GM15510 (cell line): ENCODE data around the gene RHOC.
A peak's percentile ranks its signal among the peaks of the same experiment; 100 is the strongest.

Source experiments
- POLR2A ChIP-seq: IDR thresholded peaks from 3 replicates; pipeline ENCODE4 v1.6.1; 2011; ENCODE audit warnings: borderline replicate concordance; ENCODE audit not compliant: insufficient read length; ENCODE audit errors: extremely low read depth

The RHOC gene

GRCh38 chr1:112676543-112676942 lies 30.4 kb downstream of the RHOC start:
- no peak for TF ChIP-seq POLR2A

GRCh38 chr1:112675728-112676381 lies 31.1 kb downstream of the RHOC start:
- TF ChIP-seq POLR2A: no peak

DNA sequence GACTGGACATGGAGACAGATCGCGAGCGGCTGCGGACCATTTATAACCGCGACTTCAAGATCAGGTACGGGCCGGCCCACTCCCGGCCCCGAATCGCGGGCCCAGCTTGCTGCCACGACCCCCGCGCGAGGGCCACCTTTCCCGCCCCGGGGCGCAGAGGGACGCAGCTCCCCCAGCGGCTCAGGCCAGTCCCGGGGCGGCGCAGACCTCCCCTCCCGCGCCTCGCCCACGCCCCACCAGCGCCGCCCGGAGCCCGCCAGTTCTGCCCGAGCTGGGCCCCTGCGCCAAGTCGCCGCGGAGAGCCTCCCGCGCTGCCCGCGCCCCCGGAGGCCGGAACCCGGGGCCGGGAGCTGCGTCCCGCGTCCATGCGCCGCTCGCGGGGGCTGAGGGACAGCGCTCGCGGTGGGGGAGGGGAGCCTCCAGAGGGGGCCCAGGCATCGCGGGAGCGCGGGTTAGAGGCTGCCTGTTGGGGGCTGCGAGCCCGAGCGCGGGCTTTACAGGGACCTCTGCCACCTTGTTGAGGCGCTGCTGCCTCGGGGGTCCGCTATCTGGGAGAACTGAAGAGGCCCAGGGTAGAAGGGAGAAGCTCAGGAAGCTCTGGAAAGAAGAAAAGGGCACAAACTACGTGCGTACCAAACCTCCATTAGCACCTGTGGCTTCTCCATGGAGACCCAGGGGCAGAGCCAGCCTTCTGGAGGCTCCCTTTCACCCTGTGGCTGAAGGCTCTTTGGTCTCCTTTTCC lies 31.8 kb downstream of the RHOC start:
- peak; percentile 50 for TF ChIP-seq POLR2A

- TF ChIP-seq POLR2A: no peak
Measured at GRCh38 chr1:112674440-112674985, 32.4 kb downstream of the RHOC start, which contains the start of gene MOV10. MOV10 (plus strand) TSS chr1:112674659; CDS start chr1:112674913, 254 bp downstream.

DNA sequence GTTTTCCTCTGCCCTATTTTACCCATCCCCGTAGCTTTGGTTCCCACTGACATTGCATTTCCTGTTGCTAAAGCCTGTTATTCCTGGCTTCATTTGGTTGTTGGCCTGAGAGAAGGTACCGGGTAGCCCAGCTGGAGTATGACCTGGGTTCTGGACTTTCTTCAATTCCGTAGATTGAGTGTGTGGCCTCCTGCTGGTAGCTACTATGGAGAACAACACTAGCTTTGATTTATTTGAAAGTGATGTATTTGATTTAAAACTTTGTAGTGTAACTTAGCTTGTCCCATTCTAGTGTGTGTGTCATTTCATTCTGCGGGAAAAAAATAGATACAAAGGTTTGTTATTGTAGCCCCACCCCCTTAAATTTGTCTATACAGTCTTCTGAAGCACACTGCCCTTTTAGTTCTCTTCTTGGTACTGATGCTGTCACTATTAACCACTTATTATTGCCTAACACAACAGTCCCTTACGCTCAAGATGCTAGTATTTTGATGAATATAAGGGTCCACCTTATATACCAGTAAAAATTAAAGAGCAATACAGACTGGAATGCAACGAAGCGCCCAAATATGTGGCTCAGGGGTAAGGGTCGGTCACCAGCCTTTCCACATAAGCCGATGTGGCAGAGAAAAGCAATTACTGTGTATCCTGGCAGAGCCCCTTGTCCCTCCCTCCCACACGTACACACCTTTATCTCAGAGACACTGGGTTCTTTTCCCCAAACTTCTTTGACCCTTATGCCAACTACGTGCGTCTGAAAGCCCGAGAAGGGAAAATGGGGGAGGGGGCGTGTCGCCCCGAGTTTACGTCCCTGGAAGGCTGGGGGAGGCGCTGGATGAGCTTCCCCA lies 33.1 kb downstream of the RHOC start:
- no peak for TF ChIP-seq POLR2A

GRCh38 chr1:112672842-112673241 lies 34.1 kb downstream of the RHOC start:
- TF ChIP-seq POLR2A: no peak

GRCh38 chr1:112672009-112672408 lies 34.9 kb downstream of the RHOC start:
- TF ChIP-seq POLR2A: no peak

DNA sequence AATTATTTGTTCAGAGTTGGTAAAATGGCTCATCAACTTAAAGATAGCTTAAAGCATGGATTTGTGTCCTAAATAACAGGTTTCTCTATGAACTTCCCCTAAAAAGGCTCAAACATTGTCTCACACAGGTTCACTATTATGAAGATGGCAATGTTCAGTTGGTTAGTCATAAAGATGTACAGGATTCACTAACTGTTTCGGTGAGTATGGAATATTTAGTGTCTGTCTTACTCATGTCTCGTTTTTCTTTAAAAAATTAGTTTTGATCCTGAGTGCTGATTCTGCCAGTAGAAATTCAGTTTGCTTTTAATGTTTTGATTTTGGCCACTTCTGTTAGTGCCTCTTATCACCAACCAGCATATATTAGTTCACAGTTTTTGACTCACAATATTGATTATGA lies 40.0 kb downstream of the RHOC start:
- no peak for TF ChIP-seq POLR2A

GRCh38 chr1:112665857-112666256 lies 41.1 kb downstream of the RHOC start:
- no peak for TF ChIP-seq POLR2A

DNA sequence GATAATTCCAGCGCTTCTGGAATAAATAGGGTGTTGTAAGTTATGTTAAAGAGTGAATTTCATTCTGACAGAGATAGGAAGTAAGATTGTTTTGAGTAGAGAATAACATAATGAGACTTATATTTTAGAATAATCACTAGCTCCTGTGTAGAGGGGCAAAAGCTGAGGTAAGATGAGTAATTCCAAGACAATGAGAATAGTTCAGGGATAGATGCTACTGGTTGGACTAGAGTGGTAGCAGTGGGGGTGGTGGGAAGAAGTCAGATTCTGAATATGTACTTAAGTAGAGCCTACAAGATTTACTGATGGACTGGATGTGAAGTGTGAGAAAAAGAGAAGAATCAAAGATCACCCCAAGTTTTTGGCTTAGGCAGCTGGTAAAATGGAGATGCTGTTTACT lies 55.7 kb downstream of the RHOC start:
- TF ChIP-seq POLR2A: no peak
